Fibroblast of pulmonary artery (primary cell): ENCODE measurements around the gene YY1.

Experiments
- DNase-seq: peaks from one replicate; pipeline ENCODE4 v3.0.0-alpha.2; 2010; ENCODE audit warnings: low read depth
- H3K4me3 ChIP-seq: replicated peaks from 2 replicates; pipeline ENCODE4 v1.5.1; 2011; ENCODE audit warnings: low read depth, mild to moderate bottlenecking, control low read depth, low read length, moderate library complexity
- TF ChIP-seq, protein P1 (sequence below): IDR thresholded peaks from 2 replicates; pipeline ENCODE4 v1.5.1; 2011; ENCODE audit warnings: mild to moderate bottlenecking, control low read depth, low read length, inconsistent platforms; ENCODE audit errors: missing control alignments

Gene YY1

DNA sequence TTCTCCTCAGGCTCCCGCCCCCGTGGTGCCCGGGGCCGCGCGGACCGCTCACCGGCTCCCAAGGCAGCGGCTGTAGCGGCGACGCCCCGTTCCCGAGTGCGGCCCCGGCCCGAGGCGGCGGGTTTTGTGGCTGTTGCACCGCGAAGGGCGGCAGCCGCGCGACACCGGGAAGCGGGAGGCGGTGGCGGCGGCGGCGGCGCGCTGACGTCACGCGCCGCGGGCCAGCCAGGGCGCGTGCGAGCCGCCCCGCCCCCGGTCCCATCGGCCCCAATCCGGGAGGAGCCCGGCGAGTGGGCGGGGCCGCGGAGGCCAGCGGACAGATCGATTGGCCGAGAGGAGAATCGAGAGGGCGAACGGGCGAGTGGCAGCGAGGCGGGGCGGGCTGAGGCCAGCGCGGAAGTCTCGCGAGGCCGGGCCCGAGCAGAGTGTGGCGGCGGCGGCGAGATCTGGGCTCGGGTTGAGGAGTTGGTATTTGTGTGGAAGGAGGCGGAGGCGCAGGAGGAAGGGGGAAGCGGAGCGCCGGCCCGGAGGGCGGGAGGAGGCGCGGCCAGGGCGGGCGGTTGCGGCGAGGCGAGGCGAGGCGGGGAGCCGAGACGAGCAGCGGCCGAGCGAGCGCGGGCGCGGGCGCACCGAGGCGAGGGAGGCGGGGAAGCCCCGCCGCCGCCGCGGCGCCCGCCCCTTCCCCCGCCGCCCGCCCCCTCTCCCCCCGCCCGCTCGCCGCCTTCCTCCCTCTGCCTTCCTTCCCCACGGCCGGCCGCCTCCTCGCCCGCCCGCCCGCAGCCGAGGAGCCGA, at the start of gene YY1:
TSS of gene YY1 (plus strand) at position 726 of the 792 bp plus-strand sequence. CDS start 101 bp downstream, outside the sequence.
- DNase-seq = peak; percentile 98
- TF ChIP-seq, protein P1, sequence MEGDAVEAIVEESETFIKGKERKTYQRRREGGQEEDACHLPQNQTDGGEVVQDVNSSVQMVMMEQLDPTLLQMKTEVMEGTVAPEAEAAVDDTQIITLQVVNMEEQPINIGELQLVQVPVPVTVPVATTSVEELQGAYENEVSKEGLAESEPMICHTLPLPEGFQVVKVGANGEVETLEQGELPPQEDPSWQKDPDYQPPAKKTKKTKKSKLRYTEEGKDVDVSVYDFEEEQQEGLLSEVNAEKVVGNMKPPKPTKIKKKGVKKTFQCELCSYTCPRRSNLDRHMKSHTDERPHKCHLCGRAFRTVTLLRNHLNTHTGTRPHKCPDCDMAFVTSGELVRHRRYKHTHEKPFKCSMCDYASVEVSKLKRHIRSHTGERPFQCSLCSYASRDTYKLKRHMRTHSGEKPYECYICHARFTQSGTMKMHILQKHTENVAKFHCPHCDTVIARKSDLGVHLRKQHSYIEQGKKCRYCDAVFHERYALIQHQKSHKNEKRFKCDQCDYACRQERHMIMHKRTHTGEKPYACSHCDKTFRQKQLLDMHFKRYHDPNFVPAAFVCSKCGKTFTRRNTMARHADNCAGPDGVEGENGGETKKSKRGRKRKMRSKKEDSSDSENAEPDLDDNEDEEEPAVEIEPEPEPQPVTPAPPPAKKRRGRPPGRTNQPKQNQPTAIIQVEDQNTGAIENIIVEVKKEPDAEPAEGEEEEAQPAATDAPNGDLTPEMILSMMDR = no peak
- H3K4me3 ChIP-seq = peak within 1 kb of the TSS; percentile 85

DNA sequence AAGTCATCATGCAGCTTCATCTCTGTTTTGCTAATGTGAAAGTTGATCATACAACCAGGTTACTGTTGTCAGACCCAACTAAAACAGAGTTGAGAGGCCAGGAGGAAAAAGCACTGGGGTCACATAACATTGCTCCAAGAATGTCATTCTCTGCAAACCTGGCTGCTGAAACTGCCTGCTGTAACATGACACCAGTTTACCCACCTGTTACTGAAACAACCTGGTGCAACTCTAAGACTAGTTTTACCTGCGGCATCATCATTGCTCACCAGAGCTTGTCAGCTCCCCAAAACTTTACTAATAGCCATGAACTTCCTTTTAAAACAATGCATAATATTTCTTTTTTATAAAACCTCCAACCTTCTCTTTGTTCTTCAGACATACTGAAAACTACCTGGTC, 48.8 kb upstream of the YY1 start:
- no peak overlapping the region for H3K4me3 ChIP-seq
- no peak for DNase-seq
- TF ChIP-seq, protein P1 = no peak

DNA sequence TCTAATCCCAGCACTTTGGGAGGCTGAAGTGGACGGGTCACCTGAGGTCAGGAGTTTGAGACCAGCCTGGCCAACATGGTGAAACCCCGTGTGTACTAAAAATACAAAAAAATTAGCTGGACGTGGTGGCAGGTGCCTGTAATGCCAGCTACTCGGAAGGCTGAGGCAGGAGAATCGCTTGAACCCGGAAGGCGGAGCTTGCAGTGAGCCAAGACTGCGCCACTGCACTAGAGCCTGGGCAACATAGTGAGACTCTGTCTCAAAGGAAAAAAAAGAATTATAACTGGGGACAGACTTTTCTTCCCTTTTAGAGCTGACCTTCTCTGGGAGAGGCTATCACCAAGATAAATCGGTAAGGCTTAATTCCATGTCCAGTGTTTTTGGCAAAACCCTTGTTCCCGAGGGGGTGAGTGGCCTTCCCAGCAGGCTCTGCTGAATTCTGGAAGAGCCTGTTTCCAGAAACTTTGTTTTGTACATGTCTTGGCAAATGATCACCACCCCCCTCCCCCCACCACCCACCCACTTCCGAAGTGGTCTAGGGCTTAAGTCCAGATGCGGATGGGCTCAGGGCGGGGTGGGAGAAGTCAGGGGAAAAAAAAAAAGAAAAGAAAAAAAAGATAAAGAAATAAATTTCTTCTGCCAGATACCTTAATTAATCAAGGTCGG, 47.2 kb upstream of the YY1 start:
- no peak for DNase-seq
- H3K4me3 ChIP-seq = no peak overlapping the region
- TF ChIP-seq, protein P1 = no peak

DNA sequence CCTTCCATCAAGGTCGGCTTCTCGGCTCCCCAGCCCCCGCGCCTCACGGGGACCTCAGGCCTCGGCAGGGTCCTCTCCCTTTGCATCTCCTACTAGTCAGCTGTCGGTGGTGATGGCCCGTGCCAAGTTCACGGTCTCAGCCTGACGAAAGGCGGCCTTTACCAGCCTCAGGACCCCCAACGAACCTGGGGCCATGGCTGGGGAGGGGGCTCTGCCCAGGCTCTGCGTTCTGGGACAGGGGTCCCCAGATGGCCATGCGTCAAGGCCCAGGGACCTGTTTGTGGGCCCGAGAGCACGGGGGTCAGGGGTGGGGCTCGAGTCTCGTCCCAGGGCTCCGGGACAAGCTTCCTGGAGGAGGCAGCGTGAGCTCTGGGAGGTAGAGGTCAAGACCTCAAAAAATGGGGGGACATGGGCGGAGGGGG, 46.7 kb upstream of the YY1 start:
- TF ChIP-seq, protein P1 = no peak
- DNase-seq = no peak
- H3K4me3 ChIP-seq = peak overlapping the region; percentile 46

DNA sequence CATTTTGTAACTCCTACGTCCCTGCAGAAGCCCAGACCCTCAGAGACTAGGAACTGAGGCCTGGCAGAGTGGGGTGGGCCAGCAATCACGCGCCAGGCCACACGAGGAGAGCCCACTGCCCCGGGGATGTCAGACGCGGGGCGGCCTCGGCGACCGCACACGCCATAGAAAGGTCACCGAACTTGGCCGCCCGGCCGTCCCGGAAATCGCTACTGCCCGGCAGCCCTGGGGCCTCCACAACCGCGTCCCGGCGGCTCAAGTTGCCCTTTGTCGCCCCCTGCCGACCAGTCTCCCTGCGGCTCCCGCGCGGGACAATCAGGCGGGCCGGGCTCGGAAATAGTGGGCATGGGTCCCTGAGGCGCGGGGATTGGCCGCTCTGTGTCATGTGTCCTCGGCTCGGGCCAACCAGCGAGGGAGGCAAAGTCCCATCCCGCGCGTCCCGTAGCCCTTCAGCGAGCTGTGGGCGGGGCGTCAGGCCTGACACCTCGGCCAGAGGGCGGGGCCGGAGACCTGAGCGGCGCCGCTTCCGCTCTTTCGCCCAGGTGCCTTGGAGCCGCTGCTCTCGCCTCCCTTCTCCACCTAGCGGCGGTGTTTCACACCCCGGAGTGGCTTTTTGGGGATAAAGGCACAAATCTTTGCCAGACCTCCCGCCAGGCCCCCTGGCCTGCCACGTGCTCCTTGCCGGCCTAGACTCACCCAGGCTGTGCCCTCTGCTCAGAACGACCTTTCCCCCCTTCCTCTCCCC, 46.1 kb upstream of the YY1 start:
- DNase-seq = peak; percentile 97

More for the DNA sequence above, 46.1 kb upstream of the YY1 start:
- TF ChIP-seq, protein P1 = peak; percentile 68
- peak overlapping the region; percentile 54 for H3K4me3 ChIP-seq
